Stimulated activated naive CD8-positive, alpha-beta T cell treated with anti-CD3 and anti-CD28 coated beads, Interleukin-15, Interleukin-2, amounts not matched to agents 100 U/mL and 50 U/mL, for 24 hours (primary cell): ENCODE measurements around the gene KRTAP25-1.

Experiments
- ATAC-seq: fragments of 150-1000 bp; cut with Tn5 transposase; one replicate; pipeline ENCODE4 v1.10.0; 2021
- DNase-seq: peaks from one replicate; pipeline ENCODE4 v3.0.0; 2021

KRTAP25-1 gene

DNA sequence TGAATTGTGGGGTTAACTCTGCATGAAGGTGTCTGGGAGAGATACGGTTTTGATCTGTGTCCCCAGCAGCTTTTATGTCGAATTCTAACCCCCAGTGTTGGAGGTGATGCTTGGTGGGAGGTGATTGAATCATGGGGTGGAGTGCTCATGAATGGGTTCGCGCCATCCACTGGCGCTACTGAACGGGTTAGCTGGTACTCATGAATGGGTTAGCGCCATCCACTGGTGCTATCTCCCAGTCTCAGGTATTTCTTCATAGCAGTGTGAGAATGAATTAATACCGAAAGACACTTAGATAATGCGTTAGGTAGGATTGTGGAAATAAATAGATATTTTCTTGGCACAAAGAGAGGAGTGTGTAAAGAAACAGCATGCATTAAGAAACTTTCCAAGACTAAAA is 40.5 kb downstream of the KRTAP25-1 start:
- ATAC-seq (no peak), DNase-seq (no peak)

DNA sequence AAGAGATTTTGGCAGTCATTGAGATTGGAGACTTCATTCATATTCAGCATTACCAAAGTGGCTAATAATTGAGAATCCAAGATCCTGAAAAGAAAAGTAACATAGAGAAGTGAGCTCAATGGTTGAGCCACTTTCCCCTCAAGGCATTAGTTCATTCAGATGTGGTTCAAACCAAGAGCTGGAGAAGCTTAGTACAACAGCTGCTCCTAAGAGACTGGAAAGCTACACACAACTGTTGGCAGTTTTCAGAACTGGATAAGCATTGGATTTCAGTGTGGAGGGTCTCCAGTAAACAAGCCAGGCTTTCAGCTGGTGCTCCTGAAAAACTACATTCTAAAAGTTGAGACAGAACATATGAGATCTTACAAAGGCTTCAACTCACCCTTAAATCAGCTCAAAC is 44.3 kb downstream of the KRTAP25-1 start:
- DNase-seq: no peak

DNA sequence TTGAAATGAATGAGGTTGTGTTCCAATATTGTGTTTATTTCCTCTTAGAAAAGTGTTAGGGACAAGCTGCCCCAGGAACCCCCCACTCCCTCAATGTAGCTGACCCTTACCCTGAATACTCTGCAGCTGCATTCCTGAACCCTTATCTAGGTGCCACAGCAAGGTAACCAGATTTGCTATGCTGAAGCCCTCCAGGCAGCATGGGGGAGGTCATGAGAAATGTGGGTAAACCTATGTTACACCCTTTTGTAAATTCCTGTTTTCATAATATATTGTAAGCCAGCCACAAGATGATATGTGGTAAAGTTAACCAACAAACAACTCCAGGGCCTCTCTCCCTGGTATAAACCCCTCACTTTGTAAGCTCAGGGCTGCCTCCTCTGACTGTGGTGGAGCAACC is 45.6 kb downstream of the KRTAP25-1 start:
- no peak for DNase-seq

More for the DNA sequence above, 44.3 kb downstream of the KRTAP25-1 start:
- ATAC-seq: no peak

DNA sequence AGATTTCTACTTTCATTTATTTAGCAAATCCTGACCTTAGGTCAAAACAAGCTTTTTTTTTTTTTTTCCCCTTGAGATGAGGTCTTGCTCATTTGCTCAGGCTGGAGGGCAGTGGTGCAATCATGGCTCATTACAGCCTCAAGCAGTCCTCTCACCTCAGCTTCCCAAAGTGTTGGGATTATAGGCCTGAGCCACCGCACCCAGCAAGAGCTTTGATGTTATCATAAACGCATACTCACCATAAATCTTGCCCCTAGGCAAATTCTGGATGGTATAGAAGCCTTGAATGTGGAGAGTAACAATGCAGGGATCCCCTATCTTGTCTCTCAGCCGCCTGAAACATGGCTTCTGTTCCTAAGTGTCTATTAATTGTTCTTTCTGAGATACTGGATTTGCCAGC is 48.7 kb downstream of the KRTAP25-1 start:
- ATAC-seq: no peak

More for the DNA sequence above, 45.6 kb downstream of the KRTAP25-1 start:
- no peak for ATAC-seq

More for the DNA sequence above, 48.7 kb downstream of the KRTAP25-1 start:
- no peak for DNase-seq
